GM18517 (cell line): ENCODE measurements around the gene RCOR1.
"Not testable (repeated sequence)": the region's sequence is repeated elsewhere in the genome, so short reads cannot be mapped to it uniquely, and the experiment has no call there.

Source experiments
- ATAC-seq: cut with Tn5 transposase; IDR thresholded peaks from one replicate; pipeline ENCODE4 v1.9.1; 2021; ENCODE audit warnings: mild to moderate bottlenecking, moderate library complexity; ENCODE audit not compliant: unreplicated experiment

The RCOR1 gene

GRCh38 chr14:102591372-102591943 lies 991 bp upstream of the RCOR1 start:
- ATAC-seq: peak; percentile 2

- peak; percentile 12 for ATAC-seq
Measured at GRCh38 chr14:102592763-102593060, 263 bp downstream of the RCOR1 start.

- ATAC-seq: peak; percentile 24
Measured at GRCh38 chr14:102593061-102593824, 794 bp downstream of the RCOR1 start.

GRCh38 chr14:102593825-102594137 lies 1.3 kb downstream of the RCOR1 start:
- ATAC-seq: no peak

- ATAC-seq: no peak
Measured at GRCh38 chr14:102594514-102595175, 2.2 kb downstream of the RCOR1 start.

- ATAC-seq: no peak
Measured at GRCh38 chr14:102601378-102601925, 9.0 kb downstream of the RCOR1 start.

- ATAC-seq: no peak
Measured at GRCh38 chr14:102602421-102603292, 10.2 kb downstream of the RCOR1 start.

GRCh38 chr14:102603293-102603907 lies 11.0 kb downstream of the RCOR1 start:
- ATAC-seq: no peak

GRCh38 chr14:102604183-102604582 lies 11.7 kb downstream of the RCOR1 start:
- ATAC-seq: no peak

- ATAC-seq: no peak
Measured at GRCh38 chr14:102605029-102605428, 12.6 kb downstream of the RCOR1 start.

- ATAC-seq: no peak
Measured at GRCh38 chr14:102606296-102606695, 13.8 kb downstream of the RCOR1 start.

GRCh38 chr14:102608064-102608446 lies 15.6 kb downstream of the RCOR1 start:
- peak; percentile 53 for ATAC-seq

- peak; percentile 31 for ATAC-seq
Measured at GRCh38 chr14:102610968-102611811, 18.7 kb downstream of the RCOR1 start.

GRCh38 chr14:102616318-102616717 lies 23.9 kb downstream of the RCOR1 start:
- ATAC-seq: no peak

GRCh38 chr14:102616799-102617198 lies 24.4 kb downstream of the RCOR1 start:
- no peak for ATAC-seq

GRCh38 chr14:102619012-102619411 lies 26.6 kb downstream of the RCOR1 start:
- not testable (repeated sequence) for ATAC-seq

- ATAC-seq: no peak
Measured at GRCh38 chr14:102620413-102620812, 28.0 kb downstream of the RCOR1 start.

GRCh38 chr14:102622262-102622885 lies 29.9 kb downstream of the RCOR1 start:
- no peak for ATAC-seq

GRCh38 chr14:102624666-102625065 lies 32.2 kb downstream of the RCOR1 start:
- ATAC-seq: no peak
